WTC11 (cell line): Measurements from ENCODE around the gene PRKAR1B. TPM values are rescaled to one million over a fixed set of nuclear protein-coding genes. Genes with fewer than 3 reads are reported as not detected.

Source experiments
- ATAC-seq: fragments of 200-7000 bp; cut with Tn5 transposase; 2 replicates; pipeline ENCODE4 v1.10.0; 2021; ENCODE audit warnings: mild to moderate bottlenecking, moderate library complexity
- CTCF ChIA-PET: fragments of 300-600 bp; sonication (Branson Sonifier 250); formaldehyde crosslinking; loops from one replicate; lab custom pipeline; 2021; ENCODE audit warnings: antibody characterized with exemption; lab: Charles Lee
- POLR2A ChIA-PET: fragments of 350-600 bp; sonication (Branson Sonifier 250); formaldehyde crosslinking; loops from one replicate; lab custom pipeline; 2021; ENCODE audit warnings: antibody characterized with exemption; lab: Charles Lee
- DNase-seq: peaks from one replicate; pipeline ENCODE4 v3.0.0; 2021; ENCODE audit warnings: low spot score
- H3K27ac Mint-ChIP-seq: 2 replicates; pipeline ENCODE4 v1.8.0; 2021; ENCODE audit warnings: mixed read lengths
- H3K27me3 Mint-ChIP-seq: 2 replicates; pipeline ENCODE4 v1.8.0; 2021; ENCODE audit warnings: low read depth, mild to moderate bottlenecking, moderate library complexity, mixed read lengths
- H3K36me3 Mint-ChIP-seq: 2 replicates; pipeline ENCODE4 v1.8.0; 2021; ENCODE audit warnings: mixed read lengths
- H3K4me1 Mint-ChIP-seq: 2 replicates; pipeline ENCODE4 v1.8.0; 2022; ENCODE audit warnings: mixed read lengths
- H3K4me3 Mint-ChIP-seq: 2 replicates; pipeline ENCODE4 v1.8.0; 2021; ENCODE audit warnings: mild to moderate bottlenecking, moderate library complexity, mixed read lengths
- H3K9me3 Mint-ChIP-seq: 2 replicates; pipeline ENCODE4 v1.8.0; 2021; ENCODE audit warnings: mixed read lengths
- ATF1 ChIP-seq: sonication (generic); formaldehyde crosslinking; IDR thresholded peaks from 2 replicates; pipeline ENCODE4 v1.8.1; 2023; ENCODE audit warnings: mild to moderate bottlenecking, moderate library complexity, missing genetic modification reagents
- CREM ChIP-seq: sonication (generic); formaldehyde crosslinking; IDR thresholded peaks from 2 replicates; pipeline ENCODE4 v1.8.1; 2022; ENCODE audit warnings: mild to moderate bottlenecking, missing genetic modification reagents, moderate library complexity
- ETV6 ChIP-seq: sonication (generic); formaldehyde crosslinking; IDR thresholded peaks from 2 replicates; pipeline ENCODE4 v1.8.1; 2022; ENCODE audit warnings: mild to moderate bottlenecking, missing genetic modification reagents
- FOXJ3 ChIP-seq: sonication (generic); formaldehyde crosslinking; IDR thresholded peaks from 2 replicates; pipeline ENCODE4 v1.9.0; 2021; ENCODE audit warnings: missing genetic modification reagents, mild to moderate bottlenecking, borderline replicate concordance
- GRHL2 ChIP-seq: fragments of 250-450 bp; sonication (Bioruptor Pico); IDR thresholded peaks from 2 replicates; pipeline ENCODE4 v1.8.0; 2022; ENCODE audit warnings: mild to moderate bottlenecking, moderate library complexity; ENCODE audit not compliant: insufficient replicate concordance, severe bottlenecking
- HMGXB4 ChIP-seq: sonication (generic); formaldehyde crosslinking; IDR thresholded peaks from 2 replicates; pipeline ENCODE4 v1.8.1; 2023; ENCODE audit warnings: mild to moderate bottlenecking, moderate library complexity, missing genetic modification reagents
- MYBL2 ChIP-seq: sonication (generic); formaldehyde crosslinking; IDR thresholded peaks from 2 replicates; pipeline ENCODE4 v1.8.1; 2023; ENCODE audit warnings: mild to moderate bottlenecking, moderate library complexity, missing genetic modification reagents
- NFE2L1 ChIP-seq: sonication (generic); formaldehyde crosslinking; IDR thresholded peaks from 2 replicates; pipeline ENCODE4 v1.8.1; 2023; ENCODE audit warnings: missing genetic modification reagents
- NFYB ChIP-seq: sonication (generic); formaldehyde crosslinking; conservative IDR thresholded peaks from 2 replicates; pipeline ENCODE4 v1.8.0; 2022; ENCODE audit warnings: low read depth, missing genetic modification reagents
- PREB ChIP-seq: sonication (generic); formaldehyde crosslinking; IDR thresholded peaks from 2 replicates; pipeline ENCODE4 v1.8.1; 2022; ENCODE audit warnings: mild to moderate bottlenecking, missing genetic modification reagents, moderate library complexity, borderline replicate concordance
- PRRX2 ChIP-seq: fragments of 250-450 bp; sonication (Bioruptor Pico); IDR thresholded peaks from 2 replicates; pipeline ENCODE4 v1.8.0; 2021; ENCODE audit warnings: mild to moderate bottlenecking
- SMAD3 ChIP-seq: sonication (generic); formaldehyde crosslinking; IDR thresholded peaks from 2 replicates; pipeline ENCODE4 v1.8.0; 2022; ENCODE audit warnings: missing genetic modification reagents, mild to moderate bottlenecking, borderline replicate concordance
- SMAD4 ChIP-seq: sonication (generic); formaldehyde crosslinking; IDR thresholded peaks from 2 replicates; pipeline ENCODE4 v1.8.0; 2022; ENCODE audit warnings: mild to moderate bottlenecking, missing genetic modification reagents
- TEAD1 ChIP-seq: sonication (generic); formaldehyde crosslinking; IDR thresholded peaks from 2 replicates; pipeline ENCODE4 v1.8.0; 2022; ENCODE audit warnings: mild to moderate bottlenecking, missing genetic modification reagents
- TP53 ChIP-seq: sonication (generic); formaldehyde crosslinking; IDR thresholded peaks from 2 replicates; pipeline ENCODE4 v1.8.1; 2023; ENCODE audit warnings: mild to moderate bottlenecking, missing genetic modification reagents
- ZBTB21 ChIP-seq: sonication (generic); formaldehyde crosslinking; IDR thresholded peaks from 2 replicates; pipeline ENCODE4 v1.8.1; 2023; ENCODE audit warnings: mild to moderate bottlenecking, missing genetic modification reagents, borderline replicate concordance
- ZSCAN18 ChIP-seq: fragments of 250-450 bp; sonication (Bioruptor Pico); IDR thresholded peaks from 2 replicates; pipeline ENCODE4 v2.1.2; 2022; ENCODE audit warnings: mild to moderate bottlenecking, moderate library complexity
- total RNA-seq: library from RNA; stranded (reverse); gene quantifications from 3 replicates; pipeline ENCODE4 v1.2.3, GENCODE V29; 2021
- TF ChIP-seq, protein P1 (sequence below): sonication (generic); formaldehyde crosslinking; conservative IDR thresholded peaks from 2 replicates; pipeline ENCODE4 v1.8.1; 2023; ENCODE audit warnings: mild to moderate bottlenecking, low read depth, missing genetic modification reagents, moderate library complexity
- TF ChIP-seq, protein P2 (sequence below): sonication (generic); formaldehyde crosslinking; IDR thresholded peaks from 2 replicates; pipeline ENCODE4 v1.8.0; 2022; ENCODE audit warnings: mild to moderate bottlenecking, missing genetic modification reagents

The PRKAR1B gene
- total RNA-seq, 1 experiment from 2014 or later = 43.6 TPM

GRCh38 chr7:762885-763284 is 35.8 kb upstream of the PRKAR1B start (continued):
- TF ChIP-seq FOXJ3 (no peak), MYBL2 (CRISPR knock-in tag) (no peak), GRHL2 (no peak), PREB (CRISPR knock-in tag) (no peak), TEAD1 (CRISPR knock-in tag) (no peak), ETV6 (CRISPR knock-in tag) (no peak), NFE2L1 (CRISPR knock-in tag) (no peak), HMGXB4 (CRISPR knock-in tag) (no peak)
- TF ChIP-seq, protein P1, sequence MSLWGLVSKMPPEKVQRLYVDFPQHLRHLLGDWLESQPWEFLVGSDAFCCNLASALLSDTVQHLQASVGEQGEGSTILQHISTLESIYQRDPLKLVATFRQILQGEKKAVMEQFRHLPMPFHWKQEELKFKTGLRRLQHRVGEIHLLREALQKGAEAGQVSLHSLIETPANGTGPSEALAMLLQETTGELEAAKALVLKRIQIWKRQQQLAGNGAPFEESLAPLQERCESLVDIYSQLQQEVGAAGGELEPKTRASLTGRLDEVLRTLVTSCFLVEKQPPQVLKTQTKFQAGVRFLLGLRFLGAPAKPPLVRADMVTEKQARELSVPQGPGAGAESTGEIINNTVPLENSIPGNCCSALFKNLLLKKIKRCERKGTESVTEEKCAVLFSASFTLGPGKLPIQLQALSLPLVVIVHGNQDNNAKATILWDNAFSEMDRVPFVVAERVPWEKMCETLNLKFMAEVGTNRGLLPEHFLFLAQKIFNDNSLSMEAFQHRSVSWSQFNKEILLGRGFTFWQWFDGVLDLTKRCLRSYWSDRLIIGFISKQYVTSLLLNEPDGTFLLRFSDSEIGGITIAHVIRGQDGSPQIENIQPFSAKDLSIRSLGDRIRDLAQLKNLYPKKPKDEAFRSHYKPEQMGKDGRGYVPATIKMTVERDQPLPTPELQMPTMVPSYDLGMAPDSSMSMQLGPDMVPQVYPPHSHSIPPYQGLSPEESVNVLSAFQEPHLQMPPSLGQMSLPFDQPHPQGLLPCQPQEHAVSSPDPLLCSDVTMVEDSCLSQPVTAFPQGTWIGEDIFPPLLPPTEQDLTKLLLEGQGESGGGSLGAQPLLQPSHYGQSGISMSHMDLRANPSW (CRISPR knock-in tag) = no peak
- TF ChIP-seq, protein P2, sequence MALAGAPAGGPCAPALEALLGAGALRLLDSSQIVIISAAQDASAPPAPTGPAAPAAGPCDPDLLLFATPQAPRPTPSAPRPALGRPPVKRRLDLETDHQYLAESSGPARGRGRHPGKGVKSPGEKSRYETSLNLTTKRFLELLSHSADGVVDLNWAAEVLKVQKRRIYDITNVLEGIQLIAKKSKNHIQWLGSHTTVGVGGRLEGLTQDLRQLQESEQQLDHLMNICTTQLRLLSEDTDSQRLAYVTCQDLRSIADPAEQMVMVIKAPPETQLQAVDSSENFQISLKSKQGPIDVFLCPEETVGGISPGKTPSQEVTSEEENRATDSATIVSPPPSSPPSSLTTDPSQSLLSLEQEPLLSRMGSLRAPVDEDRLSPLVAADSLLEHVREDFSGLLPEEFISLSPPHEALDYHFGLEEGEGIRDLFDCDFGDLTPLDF (CRISPR knock-in tag) = no peak

- TF ChIP-seq TP53 (CRISPR knock-in tag) = no peak
- no peak for TF ChIP-seq ZSCAN18
- no peak for TF ChIP-seq ATF1 (CRISPR knock-in tag)
- TF ChIP-seq, protein P1 (CRISPR knock-in tag) = no peak
- no peak for TF ChIP-seq SMAD4
- TF ChIP-seq NFYB = no peak
- no peak for TF ChIP-seq CREM (CRISPR knock-in tag)
- no peak for TF ChIP-seq PRRX2
- TF ChIP-seq ZBTB21 (CRISPR knock-in tag) = no peak
- no peak for TF ChIP-seq SMAD3
- Mint-ChIP-seq H3K27ac (no peak overlapping the region), H3K36me3 (peaks cover 55% of the 10 kb centered on the region), H3K4me1 (no peaks in the 10 kb centered on the region), H3K9me3 (no peaks in the 10 kb centered on the region), H3K4me3 (no peak overlapping the region), H3K27me3 (no peaks in the 10 kb centered on the region)
- ChIA-PET CTCF (interaction anchor here (0.5 kb wide), 1 partner anchor 240 kb away, joined by 3 read pairs; no protein-coding TSS in a partner anchor), POLR2A (no interaction called here)
- no peak for DNase-seq
- ATAC-seq = no peak
These were observed 34.5 kb upstream of the PRKAR1B start for GRCh38 chr7:761631-762030.
